Aorta (tissue), 5 donors: ENCODE measurements around the gene OR4K2. TPM values are rescaled to one million over a fixed set of nuclear protein-coding genes. Genes with fewer than 3 reads are reported as not detected.

ENCODE experiments used
- ATAC-seq: fragments of 200-7000 bp; cut with Tn5 transposase; one replicate; pipeline ENCODE4 v1.9.1; 2022; ENCODE audit warnings: moderate library complexity; ENCODE audit not compliant: low FRiP score
- DNase-seq, 2 donors: peaks; one replicate each; pipeline ENCODE4 v3.0.0-alpha.2; 2020
- H3K27ac ChIP-seq, 2 donors: one replicate each; pipeline ENCODE4 v1.5.1; 2013; ENCODE audit warnings: low read length in 2 of 2, mild to moderate bottlenecking in 2 of 2, moderate library complexity in 2 of 2, control low read depth in 1 of 2, inconsistent platforms in 1 of 2, low read depth in 1 of 2
- H3K27me3 ChIP-seq, 2 donors: one replicate each; pipeline ENCODE4 v1.6.1; 2013; ENCODE audit warnings: control low read depth in 1 of 2, low read length in 1 of 2, mild to moderate bottlenecking in 1 of 2, moderate library complexity in 1 of 2; ENCODE audit not compliant: insufficient read depth in 2 of 2, control insufficient read depth in 1 of 2
- H3K36me3 ChIP-seq, 2 donors: one replicate each; pipeline ENCODE4 v1.6.1; 2013; ENCODE audit warnings: control low read depth in 1 of 2, low read length in 1 of 2, mild to moderate bottlenecking in 1 of 2; ENCODE audit not compliant: insufficient read depth in 2 of 2, control insufficient read depth in 1 of 2
- H3K4me1 ChIP-seq, 2 donors: one replicate each; pipeline ENCODE4 v1.6.1; 2013; ENCODE audit warnings: low read length in 2 of 2, control low read depth in 1 of 2, mild to moderate bottlenecking in 1 of 2, moderate library complexity in 1 of 2; ENCODE audit not compliant: insufficient read depth in 2 of 2, control insufficient read depth in 1 of 2
- H3K4me3 ChIP-seq, 2 donors: one replicate each; pipeline ENCODE4 v1.5.1; 2013; ENCODE audit warnings: low read length in 2 of 2, control low read depth in 1 of 2, mild to moderate bottlenecking in 1 of 2
- H3K9me3 ChIP-seq: one replicate; pipeline ENCODE4 v1.6.1; 2013; ENCODE audit warnings: mild to moderate bottlenecking, low read length; ENCODE audit not compliant: control insufficient read depth
- WGBS, 2 donors: extraction: QIAGEN DNeasy Blood & Tissue Kit; methylation state at CpG; one replicate each; pipeline ENCODE4 v1.1.7; 2013; 5-methylcytosine and 5-hydroxymethylcytosine counted together
- intact Hi-C, 2 donors: fragments of 100-400 bp; cut with DNase I; formaldehyde crosslinking; loops; one replicate each; pipeline versions ENCODE4 v1.14.2 to v1.15.0; 2022
- polyA plus RNA-seq, 2 donors: library from polyadenylated mRNA; stranded (reverse); fragments of 200-250 nt; gene quantifications; one replicate each; pipeline ENCODE4 v1.2.3, GENCODE V29; 2013
- total RNA-seq, 2 donors: library from RNA; stranded (reverse); fragmentation: NEBNext Ultra II Directional; extraction: Animal tissue kit (Norgen Biotek cat#: 25700); gene quantifications; one replicate each; pipeline ENCODE4 v1.2.1, GENCODE V29; 2021
- donor health status: healthy with polysubstance abuse.
- donor health status: Bipolar disorder and iron deficiency.
- donor health status: DM: no; HTN: no; CAD: no.
- donor health status: DM: no; HTN: no; CAD: no.
- donor health status: DM: yes; HTN: yes; CAD: no.

Gene OR4K2
- total and polyA plus RNA-seq, 4 donors, result 0.03 TPM; not detected in 3

DNA sequence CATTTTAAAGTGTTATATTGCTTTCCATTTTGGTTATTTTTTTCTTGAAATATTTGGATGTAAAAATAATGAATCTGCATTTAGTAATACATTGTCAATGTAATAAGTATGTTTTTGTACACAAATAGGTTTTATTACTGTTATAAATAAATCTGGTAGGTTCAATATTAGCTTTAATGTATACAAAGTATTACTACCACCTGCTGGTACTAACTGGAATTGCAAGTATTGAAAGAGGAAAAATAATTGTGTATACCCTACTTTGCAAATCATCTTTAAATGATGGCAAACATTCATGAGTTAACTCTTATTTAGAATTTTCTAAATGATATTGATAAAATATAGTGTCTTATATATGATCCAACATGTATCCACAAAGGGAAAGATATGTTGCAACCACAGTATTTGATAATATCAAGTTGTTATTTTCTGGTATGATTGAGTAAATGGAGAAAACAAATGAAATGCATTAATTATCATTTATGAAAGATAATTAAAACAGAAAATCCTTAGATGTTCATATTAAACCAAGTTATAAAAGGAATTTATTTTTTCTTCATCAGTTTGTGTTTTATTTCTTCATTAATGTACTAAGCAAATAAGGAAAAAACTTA is 3.2 kb downstream of the OR4K2 start:
- intact Hi-C loops, result no loop called here
- Histone ChIP-seq H3K27me3 (no peaks in the 10 kb centered on the region), H3K36me3 (no peaks in the 10 kb centered on the region), H3K27ac (no peak overlapping the region), H3K4me3 (no peak overlapping the region), H3K4me1 (no peaks in the 10 kb centered on the region), H3K9me3 (peaks cover 1% of the 10 kb centered on the region)
- ATAC-seq (no peak), DNase-seq (no peak)

DNA sequence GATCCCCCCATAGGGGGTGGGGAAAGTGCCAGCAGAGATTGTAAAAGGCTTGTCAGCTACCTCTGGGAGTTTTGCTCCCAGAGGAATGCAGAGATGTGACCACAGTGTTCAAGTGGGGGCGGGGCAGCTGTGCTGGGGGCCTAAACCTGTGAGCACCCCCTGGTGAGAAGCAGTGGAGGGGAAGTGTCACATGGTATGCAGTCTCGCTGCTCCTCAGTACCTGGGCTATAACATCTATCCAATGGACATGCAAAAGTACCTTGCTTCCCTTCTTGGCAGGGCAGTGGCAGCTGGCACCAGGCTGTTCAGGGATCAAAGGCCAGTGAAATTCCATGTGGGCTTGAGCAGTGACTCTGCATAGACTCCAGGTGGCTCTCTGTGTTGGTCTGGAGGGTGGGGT is 20.3 kb downstream of the OR4K2 start:
- no peak for ATAC-seq
- Histone ChIP-seq H3K36me3 (no peaks in the 10 kb centered on the region), H3K4me3 (no peak overlapping the region), H3K4me1 (no peaks in the 10 kb centered on the region), H3K27ac (no peak overlapping the region), H3K9me3 (peaks cover 4% of the 10 kb centered on the region), H3K27me3 (no peaks in the 10 kb centered on the region)
- 45 to 54% methylated on average over 2 of the region's 2 CpGs for WGBS, 2 donors
- intact Hi-C loops, result no loop called here
- no peak for DNase-seq

GRCh38 chr14:19900999-19901398 is 26.1 kb downstream of the OR4K2 start:
- Histone ChIP-seq H3K9me3 (peaks cover under 1% of the 10 kb centered on the region), H3K4me3 (no peak overlapping the region), H3K27ac (no peak overlapping the region), H3K36me3 (no peaks in the 10 kb centered on the region), H3K4me1 (no peaks in the 10 kb centered on the region), H3K27me3 (no peaks in the 10 kb centered on the region)
- WGBS, 2 donors, result 67 to 69% methylated on average over 3 of the region's 3 CpGs
- ATAC-seq, result no peak
- DNase-seq, result no peak
- intact Hi-C loops, result no loop called here

- no peaks in the 10 kb centered on the region for H3K9me3 ChIP-seq
- no peak for ATAC-seq
- no peaks in the 10 kb centered on the region for H3K27me3 ChIP-seq
- no peak overlapping the region for H3K27ac ChIP-seq
- no peaks in the 10 kb centered on the region for H3K4me1 ChIP-seq
- intact Hi-C loops, result no loop called here
- H3K4me3 ChIP-seq, result no peak overlapping the region
- DNase-seq, result no peak
- WGBS, 2 donors, result 82 to 83% methylated on average over 4 of the region's 4 CpGs
- H3K36me3 ChIP-seq, result no peaks in the 10 kb centered on the region
Measured at GRCh38 chr14:19902409-19902808, 27.5 kb downstream of the OR4K2 start.

DNA sequence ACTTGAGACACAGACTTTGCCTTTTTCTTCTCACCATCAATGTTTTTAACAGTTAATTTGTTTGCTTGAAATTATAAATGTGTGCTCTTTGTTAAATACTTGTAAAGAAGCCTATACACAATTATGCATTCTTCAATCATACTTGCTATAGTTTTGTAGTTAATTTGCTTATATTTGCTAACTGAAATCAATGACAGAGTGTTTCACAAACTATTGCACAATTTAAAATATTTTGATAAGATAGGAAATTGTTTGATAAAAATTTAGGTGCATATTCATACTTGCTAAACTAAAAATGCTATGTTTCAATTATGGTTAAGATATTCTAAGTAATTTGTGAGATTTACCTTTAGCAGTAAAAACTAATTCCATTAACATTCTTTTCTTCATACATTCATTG is 31.7 kb downstream of the OR4K2 start:
- ATAC-seq (no peak), DNase-seq (no peak)
- H3K9me3 ChIP-seq, result no peaks in the 10 kb centered on the region
- H3K27me3 ChIP-seq, result no peaks in the 10 kb centered on the region
- intact Hi-C loops, result no loop called here
- H3K4me1 ChIP-seq, result no peaks in the 10 kb centered on the region
- H3K4me3 ChIP-seq, result no peak overlapping the region
- H3K36me3 ChIP-seq, result no peaks in the 10 kb centered on the region
- H3K27ac ChIP-seq, result no peak overlapping the region

DNA sequence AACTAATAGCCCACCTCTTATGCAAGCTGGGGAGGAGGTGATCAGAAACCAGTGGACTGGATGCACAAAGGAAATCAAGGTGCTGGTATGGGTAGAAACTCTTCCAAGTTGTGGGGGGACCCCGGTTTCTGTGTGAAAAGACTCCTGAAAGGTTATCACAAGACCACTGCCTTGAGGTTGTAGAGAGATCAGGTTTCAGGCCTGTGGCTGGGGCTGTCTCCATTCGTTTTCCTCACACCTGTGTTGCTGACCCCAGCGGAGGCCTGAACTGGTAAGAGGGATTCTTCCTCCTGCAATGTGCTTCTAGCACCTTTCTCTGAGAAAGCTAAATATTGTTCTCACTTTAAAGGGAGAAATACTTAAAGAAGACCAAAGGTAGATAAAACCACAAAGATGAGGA is 36.2 kb downstream of the OR4K2 start:
- Histone ChIP-seq H3K27me3 (no peaks in the 10 kb centered on the region), H3K4me1 (no peaks in the 10 kb centered on the region), H3K9me3 (no peaks in the 10 kb centered on the region), H3K36me3 (no peaks in the 10 kb centered on the region), H3K27ac (no peak overlapping the region), H3K4me3 (no peak overlapping the region)
- intact Hi-C loops, result no loop called here
- ATAC-seq, result no peak
- DNase-seq, result no peak
- WGBS, 2 donors, result 42 to 47% methylated on average over 3 of the region's 3 CpGs

DNA sequence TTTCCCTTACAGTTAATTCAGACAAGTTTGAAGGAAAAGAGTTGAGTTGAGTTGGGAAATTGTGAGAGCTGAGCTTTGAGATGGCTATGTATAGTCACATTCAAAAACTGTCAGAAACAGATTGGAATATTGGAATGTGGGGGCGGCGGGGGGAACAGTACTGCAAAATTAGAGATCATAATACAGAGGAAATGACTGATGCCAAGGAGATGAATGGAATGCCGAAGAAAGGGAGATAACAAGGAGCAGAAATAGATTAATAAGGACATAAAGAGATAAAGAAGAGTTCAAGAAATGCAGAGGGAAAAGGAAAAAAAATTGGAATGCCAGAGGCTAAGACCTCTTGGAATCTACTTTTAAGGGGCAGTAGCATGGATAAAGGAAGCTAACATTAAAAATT is 42.3 kb downstream of the OR4K2 start:
- H3K27me3 ChIP-seq, result peaks cover 0 to 2% of the 10 kb centered on the region in 2 donors
- intact Hi-C loops, result no loop called here
- WGBS, 2 donors, result 52 to 65% methylated on average over 3 of the region's 3 CpGs
- no peaks in the 10 kb centered on the region for H3K36me3 ChIP-seq
- ATAC-seq (no peak), DNase-seq (no peak)
- no peaks in the 10 kb centered on the region for H3K4me1 ChIP-seq
- no peaks in the 10 kb centered on the region for H3K9me3 ChIP-seq
- H3K4me3 ChIP-seq, result no peak overlapping the region
- no peak overlapping the region for H3K27ac ChIP-seq

GRCh38 chr14:19917955-19918518 is 43.1 kb downstream of the OR4K2 start:
- Histone ChIP-seq H3K36me3 (no peaks in the 10 kb centered on the region), H3K27ac (no peak overlapping the region), H3K9me3 (no peaks in the 10 kb centered on the region), H3K4me3 (no peak overlapping the region), H3K4me1 (no peaks in the 10 kb centered on the region), H3K27me3 (peaks cover 0 to 2% of the 10 kb centered on the region in 2 donors)
- no peak for ATAC-seq
- no peak for DNase-seq
- 47 to 53% methylated on average over 1 of the region's 1 CpG for WGBS, 2 donors
- intact Hi-C loops, result no loop called here

DNA sequence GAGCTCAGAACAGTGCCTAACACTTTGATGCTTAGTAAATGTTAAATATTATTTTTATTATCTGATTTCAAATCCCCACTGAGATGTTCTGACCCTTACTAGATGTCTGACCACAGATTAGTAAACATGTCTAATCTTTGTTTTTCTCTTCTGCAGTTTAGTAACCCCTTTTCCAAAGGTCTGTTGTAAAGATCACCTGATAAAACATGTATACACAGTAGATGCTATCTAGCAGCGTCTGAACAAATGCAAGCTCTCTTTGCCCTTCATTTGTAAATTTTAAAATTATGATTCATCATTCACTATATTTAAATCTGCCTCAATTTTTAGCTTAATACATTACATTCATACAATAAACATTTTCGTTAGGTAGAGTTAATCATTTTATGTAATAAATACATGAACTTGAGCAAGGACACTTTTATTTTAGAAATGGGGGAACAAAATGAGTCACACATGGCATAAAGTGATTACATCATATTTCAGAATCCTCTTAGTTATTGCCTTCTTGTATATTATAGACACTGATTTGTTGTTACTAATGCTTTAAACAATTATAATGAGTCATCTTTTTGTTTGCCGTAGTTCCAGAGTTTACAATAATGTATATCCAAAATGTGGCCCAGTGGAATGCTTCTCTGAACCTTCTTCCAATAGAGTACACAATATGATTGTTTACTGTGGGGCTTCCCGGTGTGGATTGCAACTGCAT is 43.8 kb downstream of the OR4K2 start:
- ATAC-seq, result no peak
- intact Hi-C loops, result no loop called here
- Histone ChIP-seq H3K9me3 (no peaks in the 10 kb centered on the region), H3K36me3 (no peaks in the 10 kb centered on the region), H3K4me1 (no peaks in the 10 kb centered on the region), H3K27me3 (peaks cover 0 to 2% of the 10 kb centered on the region in 2 donors), H3K4me3 (no peak overlapping the region), H3K27ac (no peak overlapping the region)
- no peak for DNase-seq
- 49 to 50% methylated on average over 4 of the region's 4 CpGs for WGBS, 2 donors
